Uterus (tissue), 2 donors: ENCODE measurements around the gene CMTM7.

ENCODE experiments used
- POLR2A ChIP-seq, 2 donors: fragments of 450-650 bp; IDR thresholded peaks; one replicate each; pipeline ENCODE4 v1.6.1; 2016; ENCODE audit warnings: antibody characterized with exemption in 2 of 2, mild to moderate bottlenecking in 1 of 2, moderate library complexity in 1 of 2
- TF ChIP-seq, protein P1 (sequence below), 4 experiments: fragments of 200-600 bp in 2 of 4; fragments of 450-650 bp in 2 of 4; sonication (generic) in 2 of 4; IDR thresholded peaks; one replicate each; pipeline ENCODE4 v1.5.1; 2016 to 2019; ENCODE audit warnings: antibody characterized with exemption in 4 of 4, mild to moderate bottlenecking in 2 of 4, moderate library complexity in 1 of 4

- no peak for TF ChIP-seq POLR2A (IDR thresholded peaks at IDR 0.05)
- TF ChIP-seq, protein P1, sequence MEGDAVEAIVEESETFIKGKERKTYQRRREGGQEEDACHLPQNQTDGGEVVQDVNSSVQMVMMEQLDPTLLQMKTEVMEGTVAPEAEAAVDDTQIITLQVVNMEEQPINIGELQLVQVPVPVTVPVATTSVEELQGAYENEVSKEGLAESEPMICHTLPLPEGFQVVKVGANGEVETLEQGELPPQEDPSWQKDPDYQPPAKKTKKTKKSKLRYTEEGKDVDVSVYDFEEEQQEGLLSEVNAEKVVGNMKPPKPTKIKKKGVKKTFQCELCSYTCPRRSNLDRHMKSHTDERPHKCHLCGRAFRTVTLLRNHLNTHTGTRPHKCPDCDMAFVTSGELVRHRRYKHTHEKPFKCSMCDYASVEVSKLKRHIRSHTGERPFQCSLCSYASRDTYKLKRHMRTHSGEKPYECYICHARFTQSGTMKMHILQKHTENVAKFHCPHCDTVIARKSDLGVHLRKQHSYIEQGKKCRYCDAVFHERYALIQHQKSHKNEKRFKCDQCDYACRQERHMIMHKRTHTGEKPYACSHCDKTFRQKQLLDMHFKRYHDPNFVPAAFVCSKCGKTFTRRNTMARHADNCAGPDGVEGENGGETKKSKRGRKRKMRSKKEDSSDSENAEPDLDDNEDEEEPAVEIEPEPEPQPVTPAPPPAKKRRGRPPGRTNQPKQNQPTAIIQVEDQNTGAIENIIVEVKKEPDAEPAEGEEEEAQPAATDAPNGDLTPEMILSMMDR (IDR thresholded peaks at IDR 0.05): no peak
Observed at GRCh38 chr3:32434206-32434605, 42.6 kb downstream of the CMTM7 start.
